ENCODE results near the gene LMBR1.
A peak's percentile ranks its signal among the peaks of the same experiment; 100 is the strongest.
"Not testable (repeated sequence)": the region's sequence is repeated elsewhere in the genome, so short reads cannot be mapped to it uniquely, and the experiment has no call there.

LMBR1 gene

DNA sequence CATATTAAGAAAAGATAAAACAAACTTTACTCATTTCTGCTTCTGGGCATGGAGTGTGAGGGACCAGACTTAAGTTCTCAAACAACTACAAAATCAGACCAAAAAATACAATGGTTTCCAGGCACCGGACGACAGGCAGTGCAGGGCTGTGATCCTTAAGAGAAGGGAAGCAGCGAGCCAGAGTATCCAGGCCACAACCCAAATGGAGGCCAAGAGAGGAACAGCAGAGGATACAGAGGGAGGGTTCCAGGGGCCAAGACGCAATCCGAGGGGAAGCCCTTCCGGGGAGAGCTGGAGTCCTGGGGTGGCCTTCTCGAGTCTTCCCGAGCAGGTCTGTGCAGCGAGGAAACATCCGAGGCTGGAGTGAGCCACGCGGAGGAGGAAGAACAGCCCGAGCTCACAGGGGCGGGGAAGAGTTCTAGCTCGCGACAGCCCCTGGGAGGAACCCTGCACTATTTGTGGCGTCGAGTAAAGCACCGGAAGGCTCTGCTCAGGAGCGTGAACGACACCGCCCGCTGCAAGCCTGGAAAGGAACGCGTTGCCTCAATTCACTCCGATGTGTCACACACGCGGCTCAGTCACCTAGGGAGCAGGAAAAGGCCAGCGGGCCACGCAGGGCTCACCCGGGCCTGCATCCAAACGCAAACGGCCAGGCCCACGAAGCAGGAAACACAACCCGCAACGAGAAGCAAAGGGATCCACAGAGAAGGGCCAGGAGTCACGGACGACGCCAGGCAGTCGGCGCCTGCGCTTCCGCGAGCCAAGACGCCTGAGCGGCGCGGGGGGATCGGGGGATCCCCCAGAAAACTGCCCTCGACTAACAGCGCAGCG, 253.3 kb downstream of the LMBR1 start:
- peaks cover 0 to 16% (median 10%) of the 10 kb centered on the region in 4 donors for H3K4me1 ChIP-seq
- TF ChIP-seq, protein P1, sequence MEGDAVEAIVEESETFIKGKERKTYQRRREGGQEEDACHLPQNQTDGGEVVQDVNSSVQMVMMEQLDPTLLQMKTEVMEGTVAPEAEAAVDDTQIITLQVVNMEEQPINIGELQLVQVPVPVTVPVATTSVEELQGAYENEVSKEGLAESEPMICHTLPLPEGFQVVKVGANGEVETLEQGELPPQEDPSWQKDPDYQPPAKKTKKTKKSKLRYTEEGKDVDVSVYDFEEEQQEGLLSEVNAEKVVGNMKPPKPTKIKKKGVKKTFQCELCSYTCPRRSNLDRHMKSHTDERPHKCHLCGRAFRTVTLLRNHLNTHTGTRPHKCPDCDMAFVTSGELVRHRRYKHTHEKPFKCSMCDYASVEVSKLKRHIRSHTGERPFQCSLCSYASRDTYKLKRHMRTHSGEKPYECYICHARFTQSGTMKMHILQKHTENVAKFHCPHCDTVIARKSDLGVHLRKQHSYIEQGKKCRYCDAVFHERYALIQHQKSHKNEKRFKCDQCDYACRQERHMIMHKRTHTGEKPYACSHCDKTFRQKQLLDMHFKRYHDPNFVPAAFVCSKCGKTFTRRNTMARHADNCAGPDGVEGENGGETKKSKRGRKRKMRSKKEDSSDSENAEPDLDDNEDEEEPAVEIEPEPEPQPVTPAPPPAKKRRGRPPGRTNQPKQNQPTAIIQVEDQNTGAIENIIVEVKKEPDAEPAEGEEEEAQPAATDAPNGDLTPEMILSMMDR (IDR thresholded peaks at IDR 0.05), result no peak
- intact Hi-C loops (cut with DNase I; ENCODE audit: low total_unique reads), result no loop called here
- DNase-seq, result no peak
- peaks cover 0 to 14% of the 10 kb centered on the region in 2 donors for H3K27me3 ChIP-seq
- peaks cover 0 to 11% (median 0%) of the 10 kb centered on the region in 3 donors for H3K9me3 ChIP-seq
- peak overlapping the region; percentile 61 to 79 for H3K4me3 ChIP-seq
- peak overlapping the region; percentile 36 for H3K27ac ChIP-seq
- no peaks in the 10 kb centered on the region for H3K36me3 ChIP-seq

DNA sequence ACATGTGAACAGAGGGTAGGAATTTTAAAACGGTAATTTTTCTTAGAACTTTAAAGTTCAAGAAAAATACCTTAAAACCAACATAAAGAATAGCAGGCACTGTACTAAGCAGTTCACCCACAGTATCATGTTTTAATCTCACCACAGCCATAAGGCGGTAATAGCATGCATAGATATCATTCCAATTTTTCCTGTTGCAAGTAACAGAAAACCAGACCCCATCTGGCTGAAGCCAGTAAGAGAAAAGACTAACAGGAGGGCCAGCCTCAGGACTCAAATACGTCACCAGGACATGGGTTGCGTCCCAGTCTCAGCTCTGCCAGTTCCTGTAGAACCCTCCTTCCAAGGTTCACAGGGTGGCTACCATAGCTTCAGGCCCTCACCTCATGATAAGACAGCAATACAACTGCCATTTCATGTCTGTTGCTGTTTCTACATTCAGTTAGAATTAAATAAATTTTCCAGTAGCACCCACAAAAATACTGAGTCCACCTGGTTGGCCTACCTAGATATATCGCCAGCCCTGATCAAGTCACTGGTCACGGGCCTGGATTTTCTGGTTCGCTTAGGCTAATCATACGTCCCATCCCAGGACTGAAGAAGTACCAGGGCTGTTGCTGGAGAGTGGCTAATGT, 254.4 kb downstream of the LMBR1 start:
- intact Hi-C loops (cut with DNase I; ENCODE audit: low total_unique reads), result no loop called here
- peaks cover 0 to 11% (median 0%) of the 10 kb centered on the region in 3 donors for H3K9me3 ChIP-seq
- H3K36me3 ChIP-seq, result no peaks in the 10 kb centered on the region
- H3K4me1 ChIP-seq, result peaks cover 0 to 16% (median 10%) of the 10 kb centered on the region in 4 donors
- DNase-seq, result no peak
- H3K27me3 ChIP-seq, result peaks cover 0 to 14% of the 10 kb centered on the region in 2 donors
- H3K27ac ChIP-seq, result no peak overlapping the region
- TF ChIP-seq, protein P1 (IDR thresholded peaks at IDR 0.05), result no peak
- no peak overlapping the region for H3K4me3 ChIP-seq

DNA sequence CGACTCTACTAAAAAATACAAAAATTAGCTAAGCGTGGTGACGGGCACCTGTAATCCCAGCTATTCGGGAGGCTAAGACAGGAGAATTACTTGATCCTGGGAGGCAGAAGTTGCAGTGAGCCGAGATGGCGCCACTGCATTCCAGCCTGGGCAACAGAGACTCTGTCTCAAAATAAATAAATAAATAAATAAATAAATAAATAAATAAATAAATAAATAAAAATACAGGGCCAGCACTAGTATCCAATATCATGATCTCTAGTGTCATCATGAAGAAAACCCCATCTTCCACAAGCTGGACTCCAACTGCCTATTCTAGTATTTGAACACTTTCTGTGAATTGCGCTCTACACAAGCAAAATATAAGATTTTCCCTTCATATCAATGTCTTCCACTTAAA, 255.9 kb downstream of the LMBR1 start:
- DNase-seq; H3K36me3 ChIP-seq; H3K4me3 ChIP-seq; intact Hi-C loops (cut with DNase I; ENCODE audit: low total_unique reads); H3K27ac ChIP-seq: not testable (repeated sequence)
- Histone ChIP-seq H3K27me3 (peaks cover 0 to 11% of the 10 kb centered on the region in 2 donors), H3K9me3 (peaks cover 0 to 11% (median 0%) of the 10 kb centered on the region in 3 donors), H3K4me1 (peaks cover 0 to 16% (median 10%) of the 10 kb centered on the region in 4 donors)

DNA sequence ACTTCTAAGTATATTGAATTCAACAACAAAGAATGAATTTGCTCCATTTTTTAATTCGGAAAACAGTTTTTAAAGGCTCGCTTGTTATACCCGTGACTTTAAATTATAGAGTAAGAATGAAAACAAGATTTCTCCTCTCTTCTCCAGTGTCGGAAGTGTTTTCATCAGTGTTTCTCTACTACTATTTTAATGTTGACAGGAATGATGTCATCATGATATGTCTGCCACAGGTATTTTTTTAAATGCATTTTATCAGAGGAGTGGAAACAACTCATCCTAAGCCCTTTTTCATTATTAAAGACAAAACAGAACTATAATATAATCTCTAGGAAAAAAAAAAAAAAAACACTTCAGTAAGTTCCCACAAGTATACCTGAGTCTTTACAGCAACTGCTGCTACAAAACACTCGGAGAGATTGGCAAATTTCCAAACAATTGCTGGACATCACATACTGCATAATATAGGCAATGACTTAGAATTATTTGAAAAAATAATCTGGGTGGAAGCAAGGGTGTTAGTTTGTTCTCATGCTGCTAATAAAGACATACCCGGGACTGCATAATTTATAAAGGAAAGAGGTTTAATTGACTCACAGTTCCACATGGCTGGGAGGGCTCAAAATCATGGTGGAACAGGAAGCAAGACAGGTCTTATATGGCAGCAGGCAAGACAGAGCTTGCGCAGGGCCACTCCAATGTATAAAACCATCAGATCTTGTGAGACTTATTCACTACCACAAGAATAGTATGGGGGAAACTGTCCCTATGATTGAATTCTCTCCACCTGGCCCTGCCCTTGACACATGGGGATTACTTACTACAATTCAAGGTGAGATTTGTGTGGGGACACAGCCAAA, 257.2 kb downstream of the LMBR1 start:
- TF ChIP-seq, protein P1 (IDR thresholded peaks at IDR 0.05), result no peak
- no peak for DNase-seq
- peaks cover 0 to 11% of the 10 kb centered on the region in 2 donors for H3K27me3 ChIP-seq
- H3K36me3 ChIP-seq, result no peaks in the 10 kb centered on the region
- no peak overlapping the region for H3K4me3 ChIP-seq
- peaks cover 0 to 12% (median 7%) of the 10 kb centered on the region in 4 donors for H3K4me1 ChIP-seq
- intact Hi-C loops (cut with DNase I; ENCODE audit: low total_unique reads), result no loop called here
- peaks cover 0 to 11% (median 0%) of the 10 kb centered on the region in 3 donors for H3K9me3 ChIP-seq
- no peak overlapping the region for H3K27ac ChIP-seq

DNA sequence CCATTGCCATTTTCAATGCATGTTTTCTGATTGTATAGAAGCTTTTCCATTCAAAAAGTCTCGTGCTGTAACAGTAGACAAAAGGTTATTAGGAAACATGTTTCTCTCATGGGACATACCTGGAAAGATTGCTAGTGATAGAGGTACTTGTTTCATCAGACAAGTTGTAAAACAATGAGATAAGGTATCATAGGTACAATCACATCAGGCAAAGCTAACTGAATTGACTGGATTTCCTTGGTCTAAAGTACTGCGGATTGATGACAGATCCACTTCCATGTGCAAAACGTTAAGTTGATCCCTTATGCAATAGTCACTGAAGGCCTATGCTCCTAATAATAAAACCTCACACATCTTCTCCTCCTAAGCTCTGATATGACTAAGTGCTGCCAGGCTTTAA, 258.9 kb downstream of the LMBR1 start:
- Histone ChIP-seq H3K27ac (no peak overlapping the region), H3K4me3 (no peak overlapping the region), H3K4me1 (no peaks in the 10 kb centered on the region), H3K36me3 (no peaks in the 10 kb centered on the region), H3K9me3 (peaks cover 0 to 9% (median 9%) of the 10 kb centered on the region in 3 donors), H3K27me3 (no peaks in the 10 kb centered on the region)
- intact Hi-C loops (cut with DNase I; ENCODE audit: low total_unique reads), result no loop called here
- no peak for DNase-seq
- TF ChIP-seq, protein P1 (IDR thresholded peaks at IDR 0.05), result no peak
